Activated CD4-positive, alpha-beta T cell treated with anti-CD3 and anti-CD28 coated beads, Interleukin-2, Interleukin-6, amounts not matched to agents 100 ng/mL and 50 ng/mL, durations not matched to agents 16 hours and 8 hours (primary cell): ENCODE measurements around the gene FAM83E.
"Not testable (repeated sequence)": the region's sequence is repeated elsewhere in the genome, so short reads cannot be mapped to it uniquely, and the experiment has no call there.

Experiments used
- DNase-seq: peaks from one replicate; pipeline ENCODE4 v3.0.0-alpha.2; 2020

The FAM83E gene

DNA sequence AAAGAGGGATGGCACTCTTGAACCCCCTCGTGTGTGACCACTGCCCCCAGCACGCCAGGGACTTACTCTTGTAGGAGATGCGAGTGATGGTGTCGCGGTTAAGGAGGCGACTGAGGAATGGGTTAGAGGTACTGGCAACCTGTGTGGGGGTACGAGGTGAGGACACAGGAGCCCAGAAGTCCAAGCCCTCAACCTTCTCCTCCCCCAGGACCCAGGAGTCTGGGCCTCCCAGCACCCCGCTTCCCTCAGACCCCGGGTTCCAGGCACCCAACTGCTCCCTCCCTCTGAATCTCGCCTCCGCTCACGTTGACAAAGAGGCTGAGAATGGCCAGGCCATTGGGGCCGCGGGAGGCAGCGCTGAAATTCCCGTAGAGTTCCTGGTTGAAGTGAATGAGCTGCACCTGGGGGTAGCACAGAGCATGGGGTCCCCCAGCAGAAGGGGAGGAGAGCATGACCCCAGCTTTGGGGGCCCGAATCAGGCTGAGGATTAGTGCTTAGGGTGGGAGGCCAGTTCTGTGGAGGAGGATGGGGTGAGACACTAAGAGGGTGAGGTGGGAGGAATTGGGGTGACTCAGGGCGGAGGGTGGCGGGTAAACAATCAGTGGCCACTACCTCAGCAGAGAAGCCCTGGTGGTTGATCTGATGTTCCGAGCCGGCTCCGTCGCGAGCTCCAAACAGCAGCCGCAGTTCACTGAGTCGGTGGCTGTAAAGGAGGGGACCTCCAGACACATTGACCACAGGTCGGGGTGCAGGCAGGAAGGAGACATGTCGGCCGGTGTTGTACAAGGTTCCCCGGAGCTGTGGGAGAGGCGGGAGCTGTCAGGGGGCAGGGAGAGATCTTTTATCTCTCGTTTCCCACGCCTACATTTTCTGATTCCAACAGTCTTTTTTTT, 24.9 kb upstream of the FAM83E start:
- no peak for DNase-seq

DNA sequence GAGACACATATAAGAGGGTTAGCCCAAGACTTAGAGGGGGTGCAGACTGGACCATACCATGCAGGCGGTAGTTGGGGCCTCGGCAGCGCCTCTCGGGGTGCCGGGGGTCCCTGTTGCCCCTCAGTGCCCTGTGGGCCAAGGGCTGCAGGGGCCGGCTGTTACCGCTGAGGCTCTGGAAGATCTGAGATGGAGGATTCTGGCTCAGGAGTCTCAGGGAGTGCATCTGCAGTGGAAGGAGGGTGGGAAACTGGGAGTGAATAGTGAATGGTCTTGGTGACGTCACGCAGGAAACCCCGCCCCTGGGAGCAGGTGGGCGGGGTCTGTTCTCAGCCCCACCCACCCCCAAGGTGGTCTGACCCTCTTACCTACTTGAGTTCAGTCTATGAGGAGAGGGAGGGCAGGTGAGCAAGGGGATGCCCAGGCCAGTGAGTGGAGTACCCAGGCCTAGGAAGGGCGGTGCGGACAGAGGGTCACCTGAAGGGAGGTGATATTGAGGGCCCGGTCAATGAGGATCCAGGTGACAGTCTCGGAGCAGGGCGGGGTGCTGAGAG, 24.0 kb upstream of the FAM83E start:
- DNase-seq, result no peak

DNA sequence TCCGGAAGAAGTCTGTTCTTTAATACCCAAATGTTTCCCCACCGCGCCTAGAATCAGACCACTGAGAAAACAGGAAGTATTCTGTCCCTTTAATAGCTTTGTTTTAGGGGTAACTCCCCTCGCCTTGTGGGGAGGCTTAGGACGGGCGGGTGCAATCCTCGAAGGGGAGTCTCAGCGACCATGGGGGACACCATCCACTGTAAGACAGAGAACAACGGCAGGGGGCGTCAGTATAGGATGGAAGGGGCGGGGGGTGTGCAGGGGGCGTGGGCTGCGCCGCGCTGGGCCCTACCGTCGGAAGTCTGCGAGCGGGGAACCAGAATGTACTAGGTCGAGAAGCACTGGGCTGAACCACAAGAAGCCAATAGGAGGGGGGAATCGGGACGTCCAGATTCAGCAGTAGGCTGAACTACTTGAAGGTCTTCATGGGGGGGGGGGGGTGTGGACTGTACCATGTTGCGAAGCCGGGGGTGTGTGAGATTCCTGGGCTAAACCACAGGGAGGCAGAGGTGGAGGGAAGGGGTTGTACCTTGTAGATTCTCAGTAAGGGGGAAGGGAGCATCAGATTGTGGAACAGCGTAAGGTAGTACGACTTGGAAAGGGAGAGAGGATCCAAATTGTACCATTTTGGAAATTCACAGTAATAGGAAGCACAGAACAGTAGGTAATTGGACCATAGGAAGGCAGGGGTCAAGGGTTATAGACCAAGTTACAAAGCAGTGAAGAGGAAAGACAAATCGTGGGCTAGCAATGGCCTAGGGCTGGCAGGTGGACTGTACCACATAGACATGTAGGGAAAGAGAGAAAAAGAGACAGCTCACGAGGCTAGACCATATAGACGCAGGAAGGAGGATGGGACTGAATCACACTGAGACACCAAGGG, 23.3 kb upstream of the FAM83E start:
- peak; percentile 84 for DNase-seq

DNA sequence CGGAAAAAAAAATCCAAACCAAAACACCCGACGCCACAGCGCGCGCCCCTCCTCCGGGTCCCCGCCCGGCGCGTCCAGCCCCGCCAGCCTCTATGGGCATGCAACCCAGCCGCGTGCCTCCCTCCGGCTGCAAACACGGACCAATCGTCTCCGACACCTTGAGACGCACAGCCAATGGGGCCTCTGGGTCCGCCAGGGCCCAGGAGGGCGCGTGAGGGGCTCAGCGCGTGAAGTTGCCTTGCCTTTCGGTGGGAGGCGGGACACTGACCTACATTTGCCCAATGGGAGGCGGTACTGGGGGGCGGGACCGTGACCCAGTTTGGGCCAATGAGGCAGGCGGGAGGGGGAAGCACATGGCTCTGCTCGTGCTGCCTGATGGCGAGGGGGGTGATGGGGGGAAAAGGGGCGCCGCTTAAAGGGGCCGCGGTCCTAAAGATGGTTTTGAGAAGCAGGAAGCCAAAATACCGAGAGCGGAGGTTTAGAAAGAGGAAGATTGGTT, 22.6 kb upstream of the FAM83E start:
- peak; percentile 98 for DNase-seq

DNA sequence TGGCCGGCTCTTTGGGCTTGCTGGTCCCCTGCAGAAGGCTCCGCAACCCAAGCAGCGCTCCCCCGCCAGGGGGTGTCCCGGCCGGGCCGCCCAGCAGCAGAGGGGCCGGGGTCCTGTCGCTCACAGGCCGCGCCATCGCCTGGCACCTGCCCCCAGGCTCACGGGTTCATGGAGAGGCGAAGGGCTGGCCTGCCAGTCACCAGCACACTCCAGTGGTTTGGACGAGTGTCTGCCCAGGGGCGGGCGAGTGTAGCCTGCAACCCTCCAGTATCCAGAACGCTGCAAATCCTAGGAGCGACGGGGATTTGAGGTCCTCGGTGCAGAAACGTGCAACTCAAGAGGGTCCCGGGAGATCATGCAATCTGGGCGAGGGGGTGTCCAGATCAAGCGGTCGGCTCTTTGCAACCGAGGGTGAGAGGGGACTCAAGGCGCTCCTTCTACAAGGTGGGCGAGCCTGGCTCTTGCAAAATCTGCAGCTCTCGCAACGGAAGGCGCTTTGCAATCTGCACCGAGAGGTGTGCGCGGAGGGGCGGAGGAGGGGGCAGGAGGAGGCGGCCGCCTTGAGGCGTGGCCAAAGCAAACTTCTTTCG, 22.1 kb upstream of the FAM83E start, which contains the start of gene DBP:
Gene DBP (minus strand): TSS at position 521 of the 590 bp plus-strand sequence. CDS start 385 bp downstream, at position 136.
- DNase-seq, result no peak

DNA sequence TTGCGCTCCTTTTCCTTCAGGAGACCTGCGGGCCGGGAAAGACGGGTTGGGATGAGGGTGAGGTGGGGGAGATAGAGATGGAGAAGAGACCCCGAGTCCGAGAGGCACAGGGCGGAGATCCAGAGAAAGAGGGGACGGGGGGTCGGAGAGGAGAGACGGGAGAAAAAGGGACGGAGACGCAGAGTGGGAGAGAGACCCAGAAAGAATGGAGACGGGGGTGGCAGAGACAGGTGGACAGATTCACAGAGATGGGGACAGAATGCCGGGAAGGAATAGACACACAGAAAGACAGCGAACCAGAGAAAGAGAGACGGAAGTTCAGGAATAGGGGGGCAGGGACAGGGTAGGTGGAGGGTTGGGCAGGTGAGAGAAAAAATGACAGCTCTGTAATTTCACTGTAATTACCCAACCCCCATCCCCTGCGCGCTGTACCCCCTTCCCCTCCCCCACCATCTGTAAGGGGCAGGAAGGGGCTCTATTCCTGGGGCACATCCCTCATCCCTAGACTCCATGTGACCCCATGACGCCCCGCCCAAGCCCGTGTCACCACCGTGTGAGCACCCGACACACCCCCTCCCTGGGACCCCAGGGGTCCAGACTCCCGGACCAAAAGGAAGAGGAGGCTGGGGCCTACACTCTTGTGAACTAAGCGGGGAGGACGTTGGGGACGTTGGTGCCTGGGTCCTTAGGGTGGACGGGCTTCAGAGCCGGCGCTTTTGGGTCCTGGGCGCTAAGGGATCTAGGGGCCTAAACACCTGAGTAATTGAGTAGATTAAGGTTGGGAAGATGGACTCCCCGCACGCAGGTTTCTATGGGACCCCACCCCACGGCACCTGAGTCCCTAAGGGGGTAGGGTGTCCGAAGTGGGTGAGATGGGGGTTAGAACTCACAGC, 21.3 kb upstream of the FAM83E start:
- DNase-seq, result no peak

DNA sequence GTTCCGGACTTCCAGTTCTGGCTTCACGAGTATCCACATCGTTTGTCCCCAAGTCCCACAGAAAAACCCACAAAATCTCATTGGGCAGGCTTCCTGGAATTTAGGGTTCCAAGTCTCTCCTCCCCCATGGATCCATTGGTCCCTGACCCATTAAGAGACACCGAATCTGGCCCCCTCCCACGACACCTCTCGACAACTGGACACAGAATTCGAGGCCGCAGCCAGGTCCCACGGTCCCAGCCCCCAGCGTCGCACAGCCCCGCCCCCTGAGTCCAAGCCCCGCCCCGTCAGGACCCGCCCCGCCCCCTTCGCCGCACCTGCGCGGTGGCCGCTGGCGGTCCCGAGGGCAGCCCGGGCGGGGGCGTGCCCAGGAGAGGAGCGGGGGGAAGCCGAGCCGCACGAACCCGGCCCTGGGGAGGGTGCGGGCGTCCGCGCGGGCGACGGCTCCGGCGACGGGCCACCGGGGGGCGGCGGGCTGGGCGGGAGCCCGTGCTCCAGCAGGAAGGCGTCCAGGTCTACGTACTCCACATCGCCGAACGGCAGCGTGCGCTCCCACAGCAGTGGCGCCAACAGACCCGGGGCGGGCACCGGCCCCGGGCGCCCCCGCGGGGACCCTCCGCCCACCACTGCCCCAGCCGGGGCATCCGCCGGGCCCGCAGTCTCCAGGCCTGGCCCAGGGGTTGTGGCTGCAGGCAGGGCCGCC, 20.5 kb upstream of the FAM83E start:
- DNase-seq, result peak; percentile 82

DNA sequence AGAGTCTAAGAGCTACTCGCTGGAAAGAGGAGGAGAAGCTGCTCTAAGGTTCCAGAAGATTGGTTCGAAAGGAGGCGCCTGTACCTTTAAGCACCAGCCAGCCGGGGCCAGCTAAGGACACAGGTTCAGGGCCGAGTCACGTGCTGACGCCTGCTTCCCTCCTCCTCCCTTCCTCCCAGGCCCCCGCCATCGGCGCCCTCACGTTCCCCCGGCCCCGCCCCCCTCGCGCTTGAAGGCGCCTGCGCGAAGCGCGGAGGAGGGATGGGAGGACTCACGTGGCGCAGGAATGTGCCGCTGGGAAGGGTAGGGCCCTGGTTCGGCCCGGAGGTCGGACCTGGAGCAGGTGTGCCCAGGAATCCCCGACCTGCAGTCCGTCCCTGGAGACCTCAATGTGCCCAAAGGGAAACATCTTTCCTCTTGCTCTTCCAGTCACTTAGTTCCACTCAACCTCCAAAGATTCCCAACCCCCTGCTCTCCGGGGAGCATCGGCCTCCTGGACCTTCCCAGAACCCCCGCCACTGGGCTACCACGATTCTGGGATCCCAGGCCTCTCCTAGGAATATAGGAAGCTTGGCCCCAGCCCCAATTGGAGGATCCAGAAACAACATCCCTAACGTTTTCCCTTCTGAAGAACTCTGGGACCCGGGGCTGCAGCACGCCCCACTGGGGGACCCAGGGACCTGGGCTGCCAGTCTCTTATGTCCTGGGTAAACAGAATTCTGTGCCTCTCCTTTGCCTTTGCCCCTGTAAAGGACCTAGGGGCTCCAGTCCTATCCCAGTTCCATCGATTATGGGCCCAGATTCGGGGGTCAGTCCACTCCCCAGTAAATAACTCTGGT, 19.8 kb upstream of the FAM83E start:
- peak; percentile 94 for DNase-seq

DNA sequence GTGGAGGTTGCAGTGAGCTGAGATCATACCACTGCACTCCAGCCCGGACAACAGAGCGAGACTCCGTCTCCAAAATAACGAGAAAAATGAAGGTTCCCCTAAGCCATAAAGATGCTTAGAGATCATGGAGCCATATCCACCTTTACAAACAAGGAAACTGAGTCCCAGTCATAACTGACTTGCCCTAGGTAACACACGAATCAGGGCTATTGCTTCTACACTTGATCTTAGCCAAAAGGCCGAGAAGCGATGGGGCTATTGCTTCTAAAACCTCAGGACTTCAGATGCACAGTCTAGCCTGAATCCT, 19.1 kb upstream of the FAM83E start:
- no peak for DNase-seq

DNA sequence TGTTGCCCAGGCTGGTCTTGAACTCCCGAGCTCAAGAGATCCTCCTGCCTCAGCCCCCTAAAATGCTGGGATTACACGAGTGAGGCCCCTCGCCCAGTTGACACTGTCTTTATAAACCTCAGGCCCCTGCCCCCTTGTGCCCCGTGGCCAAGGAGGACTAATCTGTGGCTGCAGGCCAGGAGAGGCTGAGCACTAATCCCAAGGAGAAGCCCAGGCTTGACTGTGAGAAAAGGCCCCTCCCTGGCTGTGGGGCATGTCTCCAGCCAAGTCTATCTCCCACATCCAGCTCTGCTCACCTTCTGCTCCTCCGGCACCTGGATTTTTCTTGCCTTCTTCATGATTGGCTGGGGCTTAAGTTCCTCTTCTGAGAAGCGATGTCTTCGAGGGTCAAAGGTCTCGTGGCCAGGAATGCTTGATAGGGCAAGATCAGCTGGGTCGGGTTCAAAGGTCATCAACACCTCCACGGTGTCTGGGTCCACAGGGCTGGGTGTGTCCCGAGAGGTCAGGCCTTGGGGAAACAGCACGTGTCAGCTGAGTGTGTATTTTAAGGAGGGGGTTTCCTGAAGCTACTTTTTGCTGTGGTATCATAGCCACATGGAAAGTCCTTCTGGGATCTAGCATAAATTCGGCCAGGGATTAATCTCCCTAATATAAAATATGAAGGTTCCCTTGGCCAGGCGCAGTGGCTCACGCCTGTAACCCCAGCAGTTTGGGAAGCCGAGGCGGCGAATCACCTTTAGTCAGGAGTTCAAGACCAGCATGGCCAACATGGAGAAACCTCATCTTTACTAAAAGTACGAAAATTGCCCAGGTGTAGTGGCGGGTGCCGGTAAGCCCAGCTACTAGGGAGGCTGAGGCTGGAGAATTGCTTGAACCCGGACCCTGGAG, 18.5 kb upstream of the FAM83E start:
- DNase-seq, result no peak

DNA sequence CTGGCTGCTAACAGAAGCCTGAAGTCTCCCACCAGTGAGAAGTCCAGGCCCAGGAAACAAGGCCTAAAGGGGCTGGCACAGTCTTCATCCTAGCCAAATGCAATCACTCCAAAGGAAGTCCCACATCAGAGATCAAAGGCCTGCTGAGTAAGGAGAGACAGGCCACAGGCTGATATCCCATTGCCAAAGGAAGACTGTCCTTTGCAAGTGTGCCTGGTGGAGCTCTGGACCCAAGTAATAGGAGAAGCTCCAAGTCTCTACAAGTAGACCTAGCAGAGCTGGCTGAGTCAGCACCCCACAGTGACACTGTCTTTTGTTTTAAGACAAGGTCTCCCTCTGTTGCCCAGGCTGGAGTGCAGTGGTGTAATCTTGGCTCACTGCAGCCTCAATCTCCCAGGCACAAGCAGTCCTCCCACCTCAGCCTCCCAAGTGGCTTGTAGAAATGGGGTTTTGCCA, 17.8 kb upstream of the FAM83E start:
- no peak for DNase-seq

DNA sequence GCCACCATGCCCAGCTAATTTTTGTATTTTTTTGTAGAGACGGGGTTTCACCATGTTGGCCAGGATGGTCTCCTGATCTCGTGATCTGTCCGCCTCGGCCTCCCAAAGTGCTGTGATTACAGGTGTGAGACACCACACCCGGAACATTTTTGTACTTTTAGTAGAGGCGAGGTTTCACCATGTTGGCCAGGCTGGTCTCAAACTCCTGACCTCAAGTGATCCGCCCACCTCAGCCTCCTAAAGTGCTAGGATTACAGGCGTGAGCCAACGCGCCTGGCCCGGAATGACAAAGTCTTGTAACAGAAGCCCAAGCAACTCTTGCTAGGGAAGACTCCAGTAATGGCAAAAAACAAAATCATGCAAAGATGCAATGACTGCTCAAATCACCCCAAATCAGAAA, 17.4 kb upstream of the FAM83E start:
- not testable (repeated sequence) for DNase-seq

DNA sequence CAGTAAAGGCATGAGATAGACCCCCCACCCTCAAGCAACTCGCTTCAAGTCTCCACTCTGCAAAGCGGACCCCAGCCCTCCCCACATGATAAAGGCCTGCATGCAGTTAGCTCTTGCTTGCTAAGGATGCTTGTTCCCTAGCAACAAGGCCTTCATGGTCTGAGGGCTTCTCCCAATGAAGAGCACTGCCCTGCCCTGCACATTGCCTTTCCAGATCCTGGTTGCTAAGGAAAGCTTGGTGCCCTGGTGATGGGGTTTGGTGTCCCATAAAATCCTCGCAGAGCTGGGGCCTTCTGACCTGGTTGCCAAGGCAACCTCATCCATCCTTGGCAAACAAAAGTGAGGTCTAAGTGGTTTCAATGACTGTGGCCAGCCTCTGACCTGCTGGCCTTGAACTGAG, 16.3 kb upstream of the FAM83E start:
- no peak for DNase-seq

DNA sequence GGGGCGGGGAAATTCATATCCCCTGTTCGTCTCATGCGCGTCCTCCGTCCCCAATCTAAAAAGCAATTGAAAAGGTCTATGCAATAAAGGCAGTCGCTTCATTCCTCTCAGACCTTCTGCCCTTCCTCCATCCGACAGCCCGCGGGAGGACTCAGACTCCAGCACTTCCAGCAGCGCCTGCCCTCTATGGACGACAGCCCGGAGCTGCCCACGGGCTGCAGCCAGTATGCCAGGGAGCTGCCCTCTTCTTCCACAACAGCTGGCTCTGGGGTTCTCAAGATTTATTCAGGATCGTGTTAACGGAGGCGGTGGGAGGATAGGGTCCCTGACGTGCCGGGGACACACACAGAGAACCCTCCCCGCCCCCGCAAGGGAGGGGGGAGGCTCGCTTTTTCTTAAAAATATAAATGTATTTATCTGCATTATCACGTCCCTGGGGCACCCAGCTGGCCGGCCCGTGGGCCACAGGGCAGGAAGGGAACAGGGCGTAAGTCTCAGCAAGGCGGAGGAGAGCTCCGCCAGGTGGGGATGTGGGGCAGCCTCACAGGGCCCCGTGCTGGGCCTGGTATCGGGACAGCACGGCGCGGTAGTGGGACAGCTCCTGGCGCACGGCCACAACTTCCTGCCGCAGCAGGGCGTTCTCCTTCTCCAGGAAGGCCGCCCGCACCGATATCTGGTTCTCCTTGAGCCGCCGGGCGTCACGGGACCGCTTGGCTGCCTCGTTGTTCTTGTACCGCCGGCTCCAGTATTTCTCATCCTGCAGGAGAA, 15.6 kb upstream of the FAM83E start:
- DNase-seq, result no peak

DNA sequence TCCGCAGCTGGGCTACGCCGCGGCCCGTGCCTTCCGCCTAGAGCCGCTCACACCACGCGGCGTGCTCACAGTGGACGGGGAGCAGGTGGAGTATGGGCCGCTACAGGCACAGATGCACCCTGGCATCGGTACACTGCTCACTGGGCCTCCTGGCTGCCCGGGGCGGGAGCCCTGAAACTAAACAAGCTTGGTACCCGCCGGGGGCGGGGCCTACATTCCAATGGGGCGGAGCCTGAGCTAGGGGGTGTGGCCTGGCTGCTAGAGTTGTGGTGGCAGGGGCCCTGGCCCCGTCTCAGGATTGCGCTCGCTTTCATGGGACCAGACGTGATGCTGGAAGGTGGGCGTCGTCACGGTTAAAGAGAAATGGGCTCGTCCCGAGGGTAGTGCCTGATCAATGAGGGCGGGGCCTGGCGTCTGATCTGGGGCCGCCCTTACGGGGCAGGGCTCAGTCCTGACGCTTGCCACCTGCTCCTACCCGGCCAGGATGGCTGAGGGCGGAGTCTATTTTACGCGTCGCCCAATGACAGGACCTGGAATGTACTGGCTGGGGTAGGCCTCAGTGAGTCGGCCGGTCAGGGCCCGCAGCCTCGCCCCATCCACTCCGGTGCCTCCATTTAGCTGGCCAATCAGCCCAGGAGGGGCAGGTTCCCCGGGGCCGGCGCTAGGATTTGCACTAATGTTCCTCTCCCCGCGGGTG, 14.9 kb upstream of the FAM83E start:
- DNase-seq, result no peak

DNA sequence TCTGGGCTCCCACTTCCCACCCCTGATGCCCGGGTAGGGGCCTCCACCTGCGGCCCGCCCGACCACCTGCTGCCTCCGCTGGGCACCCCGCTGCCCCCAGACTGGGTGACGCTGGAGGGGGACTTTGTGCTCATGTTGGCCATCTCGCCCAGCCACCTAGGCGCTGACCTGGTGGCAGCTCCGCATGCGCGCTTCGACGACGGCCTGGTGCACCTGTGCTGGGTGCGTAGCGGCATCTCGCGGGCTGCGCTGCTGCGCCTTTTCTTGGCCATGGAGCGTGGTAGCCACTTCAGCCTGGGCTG, 14.4 kb upstream of the FAM83E start:
- no peak for DNase-seq

DNA sequence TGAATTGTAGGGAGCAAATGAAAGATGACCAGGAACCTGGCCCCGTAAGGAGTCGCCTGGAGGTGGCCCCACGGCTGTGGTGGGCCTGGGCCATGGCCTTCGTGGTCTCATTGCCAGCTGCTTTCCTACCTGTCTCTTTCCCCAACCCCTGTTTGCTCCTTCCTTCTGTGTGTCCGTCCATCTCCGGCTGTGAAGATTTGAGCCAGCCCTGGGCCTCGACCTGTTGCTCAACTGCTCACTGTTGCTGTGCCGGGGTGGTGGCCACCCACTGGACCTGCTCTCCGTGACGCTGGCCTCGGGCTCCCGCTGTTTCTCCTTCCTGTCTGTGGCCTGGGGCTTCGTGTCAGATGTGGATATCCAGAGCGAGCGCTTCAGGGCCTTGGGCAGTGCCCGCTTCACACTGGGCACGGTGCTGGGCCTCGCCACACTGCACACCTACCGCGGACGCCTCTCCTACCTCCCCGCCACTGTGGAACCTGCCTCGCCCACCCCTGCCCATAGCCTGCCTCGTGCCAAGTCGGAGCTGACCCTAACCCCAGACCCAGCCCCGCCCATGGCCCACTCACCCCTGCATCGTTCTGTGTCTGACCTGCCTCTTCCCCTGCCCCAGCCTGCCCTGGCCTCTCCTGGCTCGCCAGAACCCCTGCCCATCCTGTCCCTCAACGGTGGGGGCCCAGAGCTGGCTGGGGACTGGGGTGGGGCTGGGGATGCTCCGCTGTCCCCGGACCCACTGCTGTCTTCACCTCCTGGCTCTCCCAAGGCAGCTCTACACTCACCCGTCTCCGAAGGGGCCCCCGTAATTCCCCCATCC, 13.8 kb upstream of the FAM83E start:
- DNase-seq, result no peak
